Hepatocyte (in vitro differentiated cells): ENCODE measurements around the gene ZNF557.

Experiments used
- EZH2 ChIP-seq: fragments of 200-600 bp; sonication (generic); IDR thresholded peaks from 2 replicates; pipeline ENCODE4 v1.6.1; 2016; ENCODE audit warnings: antibody characterized with exemption, mild to moderate bottlenecking, borderline replicate concordance
- TF ChIP-seq, protein P1 (sequence below): fragments of 200-600 bp; sonication (generic); IDR thresholded peaks from 2 replicates; pipeline ENCODE4 v1.5.1; 2016; ENCODE audit warnings: antibody characterized with exemption, mild to moderate bottlenecking; ENCODE audit not compliant: poor library complexity

DNA sequence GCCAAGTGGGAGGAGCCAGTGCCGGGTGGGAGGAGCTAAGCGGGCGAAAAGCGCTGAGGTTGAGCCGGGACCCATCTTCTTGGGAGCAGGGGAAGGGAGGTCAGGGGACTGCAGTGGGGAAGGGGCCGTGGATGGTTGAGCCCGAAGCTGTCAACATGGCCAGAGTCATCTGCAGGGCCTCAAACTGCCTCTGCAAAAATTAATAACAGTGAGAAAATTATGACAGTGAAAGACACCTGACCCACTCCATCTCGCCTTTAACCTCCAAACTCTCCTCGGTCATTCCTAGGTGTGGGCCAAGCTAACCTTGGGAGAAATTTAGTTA, 30.1 kb downstream of the ZNF557 start:
- TF ChIP-seq, protein P1, sequence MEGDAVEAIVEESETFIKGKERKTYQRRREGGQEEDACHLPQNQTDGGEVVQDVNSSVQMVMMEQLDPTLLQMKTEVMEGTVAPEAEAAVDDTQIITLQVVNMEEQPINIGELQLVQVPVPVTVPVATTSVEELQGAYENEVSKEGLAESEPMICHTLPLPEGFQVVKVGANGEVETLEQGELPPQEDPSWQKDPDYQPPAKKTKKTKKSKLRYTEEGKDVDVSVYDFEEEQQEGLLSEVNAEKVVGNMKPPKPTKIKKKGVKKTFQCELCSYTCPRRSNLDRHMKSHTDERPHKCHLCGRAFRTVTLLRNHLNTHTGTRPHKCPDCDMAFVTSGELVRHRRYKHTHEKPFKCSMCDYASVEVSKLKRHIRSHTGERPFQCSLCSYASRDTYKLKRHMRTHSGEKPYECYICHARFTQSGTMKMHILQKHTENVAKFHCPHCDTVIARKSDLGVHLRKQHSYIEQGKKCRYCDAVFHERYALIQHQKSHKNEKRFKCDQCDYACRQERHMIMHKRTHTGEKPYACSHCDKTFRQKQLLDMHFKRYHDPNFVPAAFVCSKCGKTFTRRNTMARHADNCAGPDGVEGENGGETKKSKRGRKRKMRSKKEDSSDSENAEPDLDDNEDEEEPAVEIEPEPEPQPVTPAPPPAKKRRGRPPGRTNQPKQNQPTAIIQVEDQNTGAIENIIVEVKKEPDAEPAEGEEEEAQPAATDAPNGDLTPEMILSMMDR, result no peak
- no peak for TF ChIP-seq EZH2
